Panc1 (cell line): ENCODE measurements around the gene DLG2. TPM values are rescaled to one million over a fixed set of nuclear protein-coding genes. Genes with fewer than 3 reads are reported as not detected.
A peak's percentile ranks its signal among the peaks of the same experiment; 100 is the strongest.

Source experiments
- ATAC-seq: fragments of 200-7000 bp; cut with Tn5 transposase; 2 replicates; pipeline ENCODE4 v1.9.1; 2020; ENCODE audit warnings: mild to moderate bottlenecking, moderate library complexity
- BruUV-seq: library from RNA; stranded (reverse); fragments of 400-500 nt; replicated peaks from 2 replicates; lab custom pipeline; 2021; lab: Mats Ljungman, UMichigan
- CTCF ChIA-PET: fragments of 300-600 bp; sonication (Branson Sonifier 250); formaldehyde crosslinking; loops from one replicate; lab custom pipeline; 2022; ENCODE audit warnings: antibody characterized with exemption; lab: Charles Lee
- POLR2A ChIA-PET: fragments of 300-600 bp; sonication (Branson Sonifier 250); formaldehyde crosslinking; loops from one replicate; lab custom pipeline; 2022; ENCODE audit warnings: antibody characterized with exemption; lab: Charles Lee
- DNase-seq: peaks from one replicate; pipeline ENCODE4 v3.0.0-alpha.2; 2010; ENCODE audit warnings: low read depth, low spot score
- H3K27ac ChIP-seq: 2 replicates; pipeline ENCODE4 v1.5.1; 2011; ENCODE audit warnings: mild to moderate bottlenecking, low read length, inconsistent platforms
- H3K27me3 ChIP-seq: fragments of 200-500 bp; sonication (Bioruptor generic); 2 replicates; pipeline ENCODE4 v1.6.0; 2014; ENCODE audit warnings: low read length, inconsistent platforms; ENCODE audit not compliant: control insufficient read depth, insufficient read depth
- H3K36me3 ChIP-seq: fragments of 200-500 bp; sonication (Bioruptor generic); 2 replicates; pipeline ENCODE4 v1.5.1; 2014; ENCODE audit warnings: inconsistent platforms, mild to moderate bottlenecking, low read length, moderate library complexity; ENCODE audit not compliant: control insufficient read depth, insufficient read depth
- H3K4me1 ChIP-seq: 2 replicates; pipeline ENCODE4 v1.5.1; 2011; ENCODE audit warnings: inconsistent platforms, mild to moderate bottlenecking, low read length, moderate library complexity; ENCODE audit not compliant: control insufficient read depth, insufficient read depth
- H3K4me3 ChIP-seq, 2 experiments: 2 replicates each; pipeline ENCODE4 v1.5.1; 2011 to 2012; ENCODE audit warnings: low read depth in 2 of 2, low read length in 2 of 2, mild to moderate bottlenecking in 2 of 2, inconsistent platforms in 1 of 2, moderate library complexity in 1 of 2
- H3K9me3 ChIP-seq: fragments of 200-500 bp; sonication (Bioruptor generic); 2 replicates; pipeline ENCODE4 v1.5.1; 2014; ENCODE audit warnings: low read depth, mild to moderate bottlenecking, inconsistent platforms, low read length, moderate library complexity; ENCODE audit not compliant: control insufficient read depth, insufficient read depth
- CTCF ChIP-seq: fragments of 450-650 bp; IDR thresholded peaks from 2 replicates; pipeline ENCODE4 v1.5.1; 2017; ENCODE audit warnings: mild to moderate bottlenecking
- POLR2AphosphoS5 ChIP-seq: IDR thresholded peaks from 2 replicates; pipeline ENCODE4 v1.6.1; 2012; ENCODE audit warnings: mild to moderate bottlenecking, low read depth, low read length, moderate library complexity
- SIN3A ChIP-seq: IDR thresholded peaks from 2 replicates; pipeline ENCODE4 v1.6.1; 2012; ENCODE audit warnings: low read depth, mild to moderate bottlenecking, low read length, moderate library complexity, borderline replicate concordance; ENCODE audit not compliant: insufficient read depth
- TCF7L2 ChIP-seq: IDR thresholded peaks from 2 replicates; pipeline ENCODE4 v1.6.1; 2011; ENCODE audit warnings: mild to moderate bottlenecking, low read depth, low read length, inconsistent platforms
- in situ Hi-C: cut with HindIII; loops from 2 replicates; pipeline ENCODE4 v1.10.0; 2016; ENCODE audit warnings: low sequenced_read_pairs, low pct_unique_long_range_greater_than_20kb
- intact Hi-C: fragments of 100-400 bp; cut with micrococcal nuclease; formaldehyde crosslinking; loops from one replicate; pipeline ENCODE4 v1.10.0; 2022; ENCODE audit not compliant: unreplicated experiment
- total RNA-seq: library from RNA; stranded (reverse); gene quantifications from one replicate; pipeline ENCODE4 v1.2.1, GENCODE V29; 2021; ENCODE audit not compliant: unreplicated experiment
- TF ChIP-seq, protein P1 (sequence below), 2 experiments: IDR thresholded peaks; 2 replicates each; pipeline ENCODE4 v1.6.1; 2011 to 2012; ENCODE audit warnings: low read depth in 2 of 2, control low read depth in 1 of 2, low read length in 1 of 2, mild to moderate bottlenecking in 1 of 2, moderate library complexity in 1 of 2; ENCODE audit not compliant: insufficient read depth in 1 of 2

Gene DLG2
- total RNA-seq, 1 experiment from 2014 or later: 4.2 TPM

DNA sequence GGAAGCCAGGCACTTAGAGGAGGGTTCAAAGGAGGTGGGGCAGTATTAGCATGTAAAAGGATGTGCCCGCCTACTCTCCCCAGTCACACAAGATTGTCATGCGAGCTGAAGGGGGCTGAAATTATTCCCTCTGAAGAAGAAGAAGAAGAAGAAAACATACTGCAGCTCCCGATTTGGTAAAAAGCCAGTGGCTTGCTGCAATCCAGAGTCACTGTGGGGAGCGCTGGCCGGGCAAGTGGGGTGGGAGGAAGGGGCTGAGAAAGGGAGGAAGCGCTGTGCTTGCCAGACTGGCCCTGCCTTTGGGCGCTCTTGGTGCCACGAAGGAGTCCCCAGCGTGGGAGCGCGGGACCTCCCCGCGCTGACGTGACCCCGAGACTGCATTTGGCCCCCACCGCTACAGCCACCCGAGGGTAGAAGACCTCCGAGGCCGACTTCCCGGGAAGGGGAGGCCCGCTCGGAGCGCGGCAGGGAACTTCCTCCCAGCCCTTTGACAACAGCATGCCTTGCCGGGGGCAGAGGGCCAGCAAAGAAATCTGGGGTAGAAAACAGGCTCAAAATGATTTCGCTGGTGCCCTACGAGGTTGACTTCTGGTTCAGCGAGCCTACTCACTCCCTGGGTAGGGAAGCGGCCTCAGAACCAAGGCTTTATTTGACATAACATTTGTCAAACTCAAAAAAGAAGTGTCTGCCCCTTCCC lies 906.3 kb downstream of the DLG2 start:
- in situ Hi-C loops: no loop called here
- no peaks in the 10 kb centered on the region for H3K4me1 ChIP-seq
- no peaks in the 10 kb centered on the region for H3K36me3 ChIP-seq
- H3K4me3 ChIP-seq: peak overlapping the region; percentile 8 to 24
- H3K9me3 ChIP-seq: no peaks in the 10 kb centered on the region
- peak; percentile 57; the same call in 1 of the 2 replicates for ATAC-seq
- no peak for TF ChIP-seq SIN3A
- TF ChIP-seq, protein P1, sequence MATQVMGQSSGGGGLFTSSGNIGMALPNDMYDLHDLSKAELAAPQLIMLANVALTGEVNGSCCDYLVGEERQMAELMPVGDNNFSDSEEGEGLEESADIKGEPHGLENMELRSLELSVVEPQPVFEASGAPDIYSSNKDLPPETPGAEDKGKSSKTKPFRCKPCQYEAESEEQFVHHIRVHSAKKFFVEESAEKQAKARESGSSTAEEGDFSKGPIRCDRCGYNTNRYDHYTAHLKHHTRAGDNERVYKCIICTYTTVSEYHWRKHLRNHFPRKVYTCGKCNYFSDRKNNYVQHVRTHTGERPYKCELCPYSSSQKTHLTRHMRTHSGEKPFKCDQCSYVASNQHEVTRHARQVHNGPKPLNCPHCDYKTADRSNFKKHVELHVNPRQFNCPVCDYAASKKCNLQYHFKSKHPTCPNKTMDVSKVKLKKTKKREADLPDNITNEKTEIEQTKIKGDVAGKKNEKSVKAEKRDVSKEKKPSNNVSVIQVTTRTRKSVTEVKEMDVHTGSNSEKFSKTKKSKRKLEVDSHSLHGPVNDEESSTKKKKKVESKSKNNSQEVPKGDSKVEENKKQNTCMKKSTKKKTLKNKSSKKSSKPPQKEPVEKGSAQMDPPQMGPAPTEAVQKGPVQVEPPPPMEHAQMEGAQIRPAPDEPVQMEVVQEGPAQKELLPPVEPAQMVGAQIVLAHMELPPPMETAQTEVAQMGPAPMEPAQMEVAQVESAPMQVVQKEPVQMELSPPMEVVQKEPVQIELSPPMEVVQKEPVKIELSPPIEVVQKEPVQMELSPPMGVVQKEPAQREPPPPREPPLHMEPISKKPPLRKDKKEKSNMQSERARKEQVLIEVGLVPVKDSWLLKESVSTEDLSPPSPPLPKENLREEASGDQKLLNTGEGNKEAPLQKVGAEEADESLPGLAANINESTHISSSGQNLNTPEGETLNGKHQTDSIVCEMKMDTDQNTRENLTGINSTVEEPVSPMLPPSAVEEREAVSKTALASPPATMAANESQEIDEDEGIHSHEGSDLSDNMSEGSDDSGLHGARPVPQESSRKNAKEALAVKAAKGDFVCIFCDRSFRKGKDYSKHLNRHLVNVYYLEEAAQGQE (IDR thresholded peaks at IDR 0.05; ENCODE audit: insufficient read depth in 1 of 2, low read depth in 2 of 2, low read length in 1 of 2): no peak
- TF ChIP-seq POLR2AphosphoS5: no peak
- TF ChIP-seq CTCF: no peak
- no peak for TF ChIP-seq TCF7L2
- H3K27me3 ChIP-seq: peaks cover 22% of the 10 kb centered on the region
- intact Hi-C loops: no loop called here
- ChIA-PET CTCF (no interaction called here), POLR2A (no interaction called here)
- H3K27ac ChIP-seq: no peak overlapping the region
- DNase-seq: no peak
- no TSS peak for BruUV-seq

DNA sequence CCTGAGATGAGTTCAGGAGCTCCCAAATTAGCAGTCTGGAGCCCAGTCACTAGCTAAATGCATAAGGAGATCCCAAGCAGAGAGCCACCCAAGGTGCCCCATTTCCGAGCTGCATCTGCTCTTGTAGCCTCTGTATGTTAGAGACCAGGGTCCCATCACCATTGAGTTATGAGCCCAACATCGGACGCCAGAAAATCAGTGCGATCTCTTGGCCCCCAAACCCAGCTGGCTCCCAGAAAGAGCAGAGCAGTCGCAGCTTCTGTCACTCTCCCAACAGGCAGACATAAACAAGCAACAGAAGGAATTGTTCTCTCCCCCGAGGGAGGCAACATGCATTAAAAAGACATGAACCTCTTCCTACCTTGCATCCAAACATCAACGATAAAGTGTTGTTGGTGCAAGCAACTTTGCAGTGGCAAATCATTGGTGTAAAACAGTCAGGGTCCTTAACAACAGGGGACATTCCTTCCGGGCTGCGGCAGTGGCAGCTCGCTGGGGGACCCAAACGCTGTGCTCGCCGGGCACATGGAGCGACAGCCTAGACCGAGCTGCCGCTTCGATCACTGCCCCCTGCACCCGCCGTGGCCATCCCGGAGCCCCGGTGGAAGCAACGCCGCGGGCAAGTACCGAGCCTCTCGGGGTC lies 907.1 kb downstream of the DLG2 start:
- no peaks in the 10 kb centered on the region for H3K36me3 ChIP-seq
- in situ Hi-C loops: no loop called here
- ATAC-seq (peak; percentile 68; the same call in 1 of the 2 replicates), DNase-seq (no peak)
- intact Hi-C loops: no loop called here
- no peak overlapping the region for H3K27ac ChIP-seq
- no TSS peak for BruUV-seq
- H3K4me3 ChIP-seq: peak overlapping the region; percentile 8 to 24
- no peaks in the 10 kb centered on the region for H3K4me1 ChIP-seq
- H3K27me3 ChIP-seq: peaks cover 22% of the 10 kb centered on the region
- ChIA-PET CTCF (no interaction called here), POLR2A (interaction anchor here (0.6 kb wide), 1 partner anchor 125 kb away, joined by 4 read pairs; no protein-coding TSS in a partner anchor)
- TF ChIP-seq CTCF: no peak
- TF ChIP-seq TCF7L2: no peak
- TF ChIP-seq, protein P1 (IDR thresholded peaks at IDR 0.05; ENCODE audit: insufficient read depth in 1 of 2, low read depth in 2 of 2, low read length in 1 of 2): no peak
- no peak for TF ChIP-seq SIN3A
- no peak for TF ChIP-seq POLR2AphosphoS5
- no peaks in the 10 kb centered on the region for H3K9me3 ChIP-seq
